K562 (cell line): Measurements from ENCODE around the gene TMEM187. TPM values are rescaled to one million over a fixed set of nuclear protein-coding genes. Genes with fewer than 3 reads are reported as not detected.
A peak's percentile ranks its signal among the peaks of the same experiment; 100 is the strongest.

Experiments used
- CSDE1 ChIP-seq, 2 experiments: fragments of 450-650 bp; IDR thresholded peaks; 2 replicates each; pipeline ENCODE4 v1.6.1; 2016; ENCODE audit warnings: mild to moderate bottlenecking in 1 of 2
- HNRNPUL1 ChIP-seq: fragments of 200-400 bp; formaldehyde crosslinking; IDR thresholded peaks from 2 replicates; pipeline ENCODE4 v1.6.1; 2017; ENCODE audit warnings: low read length
- JUN ChIP-seq, 2 experiments: sonication (generic) in 1 of 2; formaldehyde crosslinking in 1 of 2; IDR thresholded peaks; 2 replicates each; pipeline versions ENCODE4 v1.6.1 to v1.8.0; 2012 to 2022; ENCODE audit warnings: borderline replicate concordance in 2 of 2, mild to moderate bottlenecking in 2 of 2, improper control_type of control experiment in 1 of 2, low read depth in 1 of 2, low read length in 1 of 2, missing genetic modification reagents in 1 of 2
- LCOR ChIP-seq: sonication (generic); formaldehyde crosslinking; IDR thresholded peaks from 2 replicates; pipeline ENCODE4 v1.8.0; 2022; ENCODE audit warnings: mild to moderate bottlenecking, missing genetic modification reagents
- PHB2 ChIP-seq: fragments of 450-650 bp; IDR thresholded peaks from 2 replicates; pipeline ENCODE4 v1.6.1; 2017; ENCODE audit warnings: low read depth
- PML ChIP-seq: IDR thresholded peaks from 2 replicates; pipeline ENCODE4 v1.6.1; 2012; ENCODE audit warnings: low read length, inconsistent platforms
- POLR2AphosphoS5 ChIP-seq: IDR thresholded peaks from 2 replicates; pipeline ENCODE4 v1.6.1; 2011; ENCODE audit warnings: mild to moderate bottlenecking, low read depth, low read length, moderate library complexity; ENCODE audit not compliant: control insufficient read depth, insufficient read depth
- ZBED1 ChIP-seq: IDR thresholded peaks from 2 replicates; pipeline ENCODE4 v1.6.1; 2014
- ZNF197 ChIP-seq: fragments of 200-800 bp; sonication (Bioruptor generic); IDR thresholded peaks from 2 replicates; pipeline ENCODE4 v1.6.1; 2016; ENCODE audit warnings: low read depth, missing genetic modification characterization, missing compliant biosample characterization
- ZNF586 ChIP-seq: fragments of 450-650 bp; formaldehyde crosslinking; conservative IDR thresholded peaks from 2 replicates; pipeline ENCODE4 v1.4.0; 2020; ENCODE audit warnings: mild to moderate bottlenecking, moderate library complexity
- polyA plus RNA-seq, 8 experiments: library from polyadenylated mRNA; depleted of rRNA in 4 of 8; stranded (reverse) in 5 of 8; unstranded in 3 of 8; fragments of >200 nt; fragmentation: Nextera tagmentation in 2 of 8; fragmentation: Illumina TruSeq in 1 of 8; extraction: Ambion mirVana in 2 of 8; extraction: Trizol in 1 of 8; gene quantifications; 2 replicates each; pipeline versions ENCODE4 v1.2.1 to v1.2.3, GENCODE V29; 2011 to 2014; ENCODE audit warnings: inconsistent platforms in 1 of 8, missing spikeins in 1 of 8
- total RNA-seq, 7 experiments: library from RNA; depleted of rRNA in 6 of 7; stranded (reverse); fragments of >200 nt in 6 of 7; fragmentation: Illumina TruSeq in 2 of 7; extraction: Trizol in 2 of 7; gene quantifications; 2 replicates each; pipeline versions ENCODE4 v1.2.1 to v1.2.3, GENCODE V29; 2011 to 2021; ENCODE audit warnings: low replicate concordance in 1 of 7
- TF ChIP-seq, protein P1 (sequence below), 2 experiments: fragments of 450-650 bp in 1 of 2; sonication (generic) in 1 of 2; formaldehyde crosslinking in 1 of 2; IDR thresholded peaks; 2 replicates each; pipeline versions ENCODE4 v1.7.1 to v1.9.0; 2016 to 2022; ENCODE audit warnings: inconsistent platforms in 1 of 2, mild to moderate bottlenecking in 1 of 2, missing genetic modification reagents in 1 of 2
- TF ChIP-seq, protein P2 (sequence below), 2 experiments: fragments of 450-650 bp in 1 of 2; IDR thresholded peaks; 2 replicates each; pipeline ENCODE4 v1.6.1; 2011 to 2017; ENCODE audit warnings: low read depth in 2 of 2, antibody characterized with exemption in 1 of 2, borderline replicate concordance in 1 of 2, low read length in 1 of 2, mild to moderate bottlenecking in 1 of 2, mixed read lengths in 1 of 2; ENCODE audit not compliant: control insufficient read depth in 1 of 2

TMEM187 gene
- total and polyA plus RNA-seq, 9 of the 15 experiments (the other 6 are each of a cell fraction or from before 2014, with no cell fraction given), result 0.13 to 6.4 (median 1.6) TPM

DNA sequence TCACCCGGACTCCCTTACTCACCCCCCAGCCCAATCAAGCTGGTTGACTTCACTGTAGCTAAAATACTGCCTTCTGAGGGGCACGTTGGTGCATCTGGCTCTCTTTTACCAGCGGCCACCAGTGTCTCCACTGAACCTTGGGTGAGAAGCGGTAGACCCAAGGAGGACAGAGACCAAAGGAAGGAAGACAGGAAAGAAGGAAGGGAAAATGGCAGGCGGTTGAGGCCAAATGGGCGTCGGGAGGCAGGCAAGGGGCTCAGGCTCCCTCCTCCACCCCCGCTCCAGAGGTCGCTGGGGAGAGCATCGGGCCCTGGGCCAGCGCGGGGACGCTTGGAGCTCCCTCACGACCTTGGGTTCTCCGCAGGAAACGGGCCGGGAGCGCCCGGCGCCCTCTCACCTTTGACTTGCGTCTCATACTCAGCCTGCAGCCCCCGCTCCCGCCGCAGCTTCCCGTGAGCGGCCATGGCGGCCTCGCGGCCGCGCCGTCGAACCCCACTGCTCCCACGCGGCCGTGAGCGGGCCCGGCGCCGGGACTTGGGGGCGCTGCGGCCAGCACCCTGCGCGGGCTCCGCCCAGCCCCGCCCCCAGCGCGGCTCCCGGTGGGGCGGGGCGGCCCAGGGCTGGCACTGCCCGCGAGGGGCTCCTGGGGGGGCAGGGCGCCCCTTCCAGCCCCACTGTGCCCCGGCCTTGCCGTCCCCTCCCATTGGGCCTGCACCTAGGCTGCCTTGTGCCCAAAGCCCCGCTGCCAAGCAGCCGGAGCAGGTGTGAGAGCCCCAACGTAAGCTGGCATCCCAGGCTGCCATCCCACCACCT is 46.6 kb upstream of the TMEM187 start, which contains the start of gene ARHGAP4 (continued):
- TF ChIP-seq, protein P1, sequence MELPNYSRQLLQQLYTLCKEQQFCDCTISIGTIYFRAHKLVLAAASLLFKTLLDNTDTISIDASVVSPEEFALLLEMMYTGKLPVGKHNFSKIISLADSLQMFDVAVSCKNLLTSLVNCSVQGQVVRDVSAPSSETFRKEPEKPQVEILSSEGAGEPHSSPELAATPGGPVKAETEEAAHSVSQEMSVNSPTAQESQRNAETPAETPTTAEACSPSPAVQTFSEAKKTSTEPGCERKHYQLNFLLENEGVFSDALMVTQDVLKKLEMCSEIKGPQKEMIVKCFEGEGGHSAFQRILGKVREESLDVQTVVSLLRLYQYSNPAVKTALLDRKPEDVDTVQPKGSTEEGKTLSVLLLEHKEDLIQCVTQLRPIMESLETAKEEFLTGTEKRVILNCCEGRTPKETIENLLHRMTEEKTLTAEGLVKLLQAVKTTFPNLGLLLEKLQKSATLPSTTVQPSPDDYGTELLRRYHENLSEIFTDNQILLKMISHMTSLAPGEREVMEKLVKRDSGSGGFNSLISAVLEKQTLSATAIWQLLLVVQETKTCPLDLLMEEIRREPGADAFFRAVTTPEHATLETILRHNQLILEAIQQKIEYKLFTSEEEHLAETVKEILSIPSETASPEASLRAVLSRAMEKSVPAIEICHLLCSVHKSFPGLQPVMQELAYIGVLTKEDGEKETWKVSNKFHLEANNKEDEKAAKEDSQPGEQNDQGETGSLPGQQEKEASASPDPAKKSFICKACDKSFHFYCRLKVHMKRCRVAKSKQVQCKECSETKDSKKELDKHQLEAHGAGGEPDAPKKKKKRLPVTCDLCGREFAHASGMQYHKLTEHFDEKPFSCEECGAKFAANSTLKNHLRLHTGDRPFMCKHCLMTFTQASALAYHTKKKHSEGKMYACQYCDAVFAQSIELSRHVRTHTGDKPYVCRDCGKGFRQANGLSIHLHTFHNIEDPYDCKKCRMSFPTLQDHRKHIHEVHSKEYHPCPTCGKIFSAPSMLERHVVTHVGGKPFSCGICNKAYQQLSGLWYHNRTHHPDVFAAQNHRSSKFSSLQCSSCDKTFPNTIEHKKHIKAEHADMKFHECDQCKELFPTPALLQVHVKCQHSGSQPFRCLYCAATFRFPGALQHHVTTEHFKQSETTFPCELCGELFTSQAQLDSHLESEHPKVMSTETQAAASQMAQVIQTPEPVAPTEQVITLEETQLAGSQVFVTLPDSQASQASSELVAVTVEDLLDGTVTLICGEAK (IDR thresholded peaks at IDR 0.05), result 0 out of 2 replicates have a peak, but pooled peaks have one; percentile 16
- TF ChIP-seq, protein P1 (CRISPR knock-in tag; IDR thresholded peaks at IDR 0.05), result no peak
- TF ChIP-seq LCOR (CRISPR knock-in tag), result peak; percentile 32; the same call in 1 of the 2 replicates
- no peak for TF ChIP-seq JUN (IDR thresholded peaks at IDR 0.05; ENCODE audit: borderline replicate concordance, low read depth, low read length)
- no peak for TF ChIP-seq JUN (CRISPR knock-in tag; IDR thresholded peaks at IDR 0.05; ENCODE audit: borderline replicate concordance)
- peak; percentile 95 for TF ChIP-seq ZBED1
- peak; percentile 99 for TF ChIP-seq POLR2AphosphoS5
- TF ChIP-seq ZNF586 (CRISPR knock-in tag), result 0 out of 2 replicates have a peak, but pooled peaks have one; percentile 41
- peak in 1 of 2 experiments; percentile 72; a peak in 2 of 4 replicates for TF ChIP-seq CSDE1 (IDR thresholded peaks at IDR 0.05)
- peak; percentile 98 for TF ChIP-seq PML
- TF ChIP-seq HNRNPUL1, result 0 out of 2 replicates have a peak, but pooled peaks have one; percentile 38
- TF ChIP-seq, protein P2, sequence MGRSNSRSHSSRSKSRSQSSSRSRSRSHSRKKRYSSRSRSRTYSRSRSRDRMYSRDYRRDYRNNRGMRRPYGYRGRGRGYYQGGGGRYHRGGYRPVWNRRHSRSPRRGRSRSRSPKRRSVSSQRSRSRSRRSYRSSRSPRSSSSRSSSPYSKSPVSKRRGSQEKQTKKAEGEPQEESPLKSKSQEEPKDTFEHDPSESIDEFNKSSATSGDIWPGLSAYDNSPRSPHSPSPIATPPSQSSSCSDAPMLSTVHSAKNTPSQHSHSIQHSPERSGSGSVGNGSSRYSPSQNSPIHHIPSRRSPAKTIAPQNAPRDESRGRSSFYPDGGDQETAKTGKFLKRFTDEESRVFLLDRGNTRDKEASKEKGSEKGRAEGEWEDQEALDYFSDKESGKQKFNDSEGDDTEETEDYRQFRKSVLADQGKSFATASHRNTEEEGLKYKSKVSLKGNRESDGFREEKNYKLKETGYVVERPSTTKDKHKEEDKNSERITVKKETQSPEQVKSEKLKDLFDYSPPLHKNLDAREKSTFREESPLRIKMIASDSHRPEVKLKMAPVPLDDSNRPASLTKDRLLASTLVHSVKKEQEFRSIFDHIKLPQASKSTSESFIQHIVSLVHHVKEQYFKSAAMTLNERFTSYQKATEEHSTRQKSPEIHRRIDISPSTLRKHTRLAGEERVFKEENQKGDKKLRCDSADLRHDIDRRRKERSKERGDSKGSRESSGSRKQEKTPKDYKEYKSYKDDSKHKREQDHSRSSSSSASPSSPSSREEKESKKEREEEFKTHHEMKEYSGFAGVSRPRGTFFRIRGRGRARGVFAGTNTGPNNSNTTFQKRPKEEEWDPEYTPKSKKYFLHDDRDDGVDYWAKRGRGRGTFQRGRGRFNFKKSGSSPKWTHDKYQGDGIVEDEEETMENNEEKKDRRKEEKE (IDR thresholded peaks at IDR 0.05; ENCODE audit: borderline replicate concordance in 1 of 2, control insufficient read depth in 1 of 2, low read depth in 2 of 2, low read length in 1 of 2), result peak in 1 of 2 experiments; percentile 94; a peak in 2 of 4 replicates
- 0 out of 2 replicates have a peak, but pooled peaks have one; percentile 54 for TF ChIP-seq ZNF197 (CRISPR knock-in tag)
- no peak for TF ChIP-seq PHB2
